Fibroblast of lung (primary cell): ENCODE measurements around the gene SRC. TPM values are rescaled to one million over a fixed set of nuclear protein-coding genes. Genes with fewer than 3 reads are reported as not detected.

Experiments used
- DNase-seq, 2 donors: peaks; one replicate each; pipeline versions ENCODE4 v3.0.0 to v3.0.0-alpha.2; 2010; ENCODE audit warnings: low read depth in 2 of 2
- H2AFZ ChIP-seq: 2 replicates; pipeline ENCODE4 v1.5.1; 2012; ENCODE audit warnings: low read length, control low read depth, inconsistent platforms
- H3K27ac ChIP-seq: 2 replicates; pipeline ENCODE4 v1.5.1; 2011; ENCODE audit warnings: low read length, control low read depth; ENCODE audit not compliant: insufficient read depth
- H3K27me3 ChIP-seq: 2 replicates; pipeline ENCODE4 v1.5.1; 2011; ENCODE audit warnings: mild to moderate bottlenecking, low read length; ENCODE audit not compliant: control insufficient read depth, insufficient read depth
- H3K36me3 ChIP-seq: 2 replicates; pipeline ENCODE4 v1.5.1; 2011; ENCODE audit warnings: low read length; ENCODE audit not compliant: control insufficient read depth, insufficient read depth
- H3K4me1 ChIP-seq: 2 replicates; pipeline ENCODE4 v1.5.1; 2011; ENCODE audit warnings: low read length; ENCODE audit not compliant: control insufficient read depth, insufficient read depth; ENCODE audit errors: extremely low read depth
- H3K4me2 ChIP-seq: 2 replicates; pipeline ENCODE4 v1.5.1; 2011; ENCODE audit warnings: low read length, control low read depth; ENCODE audit not compliant: insufficient read depth; ENCODE audit errors: extremely low read depth
- H3K4me3 ChIP-seq, 4 experiments: fragments of 200-600 bp in 1 of 4; sonication (generic) in 1 of 4; replicated peaks in 1 of 4; 2 replicates each; pipeline ENCODE4 v1.5.1; 2011 to 2016; ENCODE audit warnings: low read length in 4 of 4, low read depth in 3 of 4, mild to moderate bottlenecking in 3 of 4, control low read depth in 2 of 4, inconsistent platforms in 1 of 4, mixed read lengths in 1 of 4; ENCODE audit not compliant: insufficient read depth in 1 of 4; ENCODE audit errors: control extremely low read depth in 1 of 4
- H3K79me2 ChIP-seq: 2 replicates; pipeline ENCODE4 v1.5.1; 2012; ENCODE audit warnings: mild to moderate bottlenecking, low read length, inconsistent platforms; ENCODE audit not compliant: control insufficient read depth, insufficient read depth
- H3K9ac ChIP-seq: 2 replicates; pipeline ENCODE4 v1.5.1; 2011; ENCODE audit warnings: mild to moderate bottlenecking, low read length, control low read depth; ENCODE audit not compliant: insufficient read depth
- H3K9me3 ChIP-seq: 2 replicates; pipeline ENCODE4 v1.5.1; 2012; ENCODE audit warnings: low read depth, low read length; ENCODE audit not compliant: control insufficient read depth, insufficient read depth
- H4K20me1 ChIP-seq: 2 replicates; pipeline ENCODE4 v1.5.1; 2011; ENCODE audit warnings: low read length; ENCODE audit not compliant: control insufficient read depth, insufficient read depth; ENCODE audit errors: extremely low read depth
- CTCF ChIP-seq, 2 donors: IDR thresholded peaks in 1 of 2; conservative IDR thresholded peaks in 1 of 2; 1 replicate in 1 of 2; 2 replicates in 1 of 2; pipeline ENCODE4 v1.5.1; 2011 to 2012; ENCODE audit warnings: low read length in 2 of 2, control low read depth in 1 of 2, inconsistent platforms in 1 of 2, low read depth in 1 of 2, mild to moderate bottlenecking in 1 of 2
- EZH2 ChIP-seq: IDR thresholded peaks from 2 replicates; pipeline ENCODE4 v1.5.1; 2012; ENCODE audit warnings: low read length, control low read depth, mild to moderate bottlenecking; ENCODE audit errors: missing control alignments
- polyA plus RNA-seq, 2 donors: library from polyadenylated mRNA; depleted of rRNA in 1 of 2; stranded (reverse) in 1 of 2; unstranded in 1 of 2; fragments of >200 nt; gene quantifications; 2 replicates each; pipeline ENCODE4 v1.2.1, GENCODE V29; 2011 to 2012; ENCODE audit warnings: missing spikeins in 1 of 2
- total RNA-seq: library from RNA; depleted of rRNA; stranded (reverse); fragments of >200 nt; gene quantifications from 2 replicates; pipeline ENCODE4 v1.2.1, GENCODE V29; 2014

SRC gene
- total and polyA plus RNA-seq, 2 donors (not counting 1 experiment from before 2014, with no cell fraction given): 17.8 to 20.3 TPM

DNA sequence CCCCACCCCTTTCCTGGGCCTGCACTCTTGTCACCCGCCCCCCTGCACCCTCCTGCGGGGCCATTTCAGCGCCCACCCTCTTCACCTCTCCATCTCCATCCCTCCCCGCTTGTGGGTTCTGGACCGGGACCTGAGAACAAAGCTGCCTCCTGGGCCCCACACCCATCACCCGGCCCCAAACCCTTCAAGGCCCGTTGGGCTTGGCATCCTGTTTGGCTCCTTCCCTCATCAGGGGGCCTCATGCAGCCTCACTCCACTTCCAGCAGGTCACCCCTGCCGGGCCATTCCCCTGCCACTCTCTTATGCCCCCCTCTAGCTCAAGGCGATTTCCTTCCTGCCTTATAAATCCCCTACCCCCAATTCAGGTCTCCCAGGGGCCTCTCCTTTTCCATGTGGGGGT, 67.4 kb downstream of the SRC start:
- TF ChIP-seq CTCF (conservative IDR thresholded peaks at IDR 0.05 in 1 of 2, IDR thresholded peaks at IDR 0.05 in 1 of 2; ENCODE audit: low read depth in 1 of 2, low read length in 2 of 2) (no peak), EZH2 (no peak)
- H2AFZ ChIP-seq: no peak overlapping the region
- no peak overlapping the region for H3K4me2 ChIP-seq
- no peaks in the 10 kb centered on the region for H3K79me2 ChIP-seq
- no peaks in the 10 kb centered on the region for H4K20me1 ChIP-seq
- H3K36me3 ChIP-seq: no peaks in the 10 kb centered on the region
- peaks cover 11% of the 10 kb centered on the region for H3K4me1 ChIP-seq
- no peak overlapping the region for H3K9ac ChIP-seq
- no peak overlapping the region for H3K4me3 ChIP-seq
- no peak for DNase-seq
- peaks cover 43% of the 10 kb centered on the region for H3K27me3 ChIP-seq
- H3K27ac ChIP-seq: no peak overlapping the region
- no peaks in the 10 kb centered on the region for H3K9me3 ChIP-seq

GRCh38 chr20:37414224-37415035, 68.5 kb downstream of the SRC start:
- Histone ChIP-seq H4K20me1 (no peaks in the 10 kb centered on the region), H3K4me2 (no peak overlapping the region), H3K9me3 (no peaks in the 10 kb centered on the region), H3K27me3 (peaks cover 45% of the 10 kb centered on the region), H3K9ac (no peak overlapping the region), H3K4me3 (no peak overlapping the region), H3K79me2 (no peaks in the 10 kb centered on the region), H3K36me3 (no peaks in the 10 kb centered on the region), H3K4me1 (peaks cover 11% of the 10 kb centered on the region), H3K27ac (no peak overlapping the region), H2AFZ (no peak overlapping the region)
- no peak for DNase-seq
- TF ChIP-seq EZH2 (peak; percentile 45), CTCF (conservative IDR thresholded peaks at IDR 0.05 in 1 of 2, IDR thresholded peaks at IDR 0.05 in 1 of 2; ENCODE audit: low read depth in 1 of 2, low read length in 2 of 2) (no peak)

GRCh38 chr20:37415118-37416085, 69.5 kb downstream of the SRC start:
- Histone ChIP-seq H3K9ac (no peak overlapping the region), H2AFZ (no peak overlapping the region), H3K4me1 (peaks cover 11% of the 10 kb centered on the region), H4K20me1 (no peaks in the 10 kb centered on the region), H3K9me3 (no peaks in the 10 kb centered on the region), H3K27ac (no peak overlapping the region), H3K4me2 (no peak overlapping the region), H3K36me3 (no peaks in the 10 kb centered on the region), H3K27me3 (peaks cover 40% of the 10 kb centered on the region), H3K4me3 (no peak overlapping the region), H3K79me2 (no peaks in the 10 kb centered on the region)
- no peak for TF ChIP-seq EZH2
- TF ChIP-seq CTCF (conservative IDR thresholded peaks at IDR 0.05 in 1 of 2, IDR thresholded peaks at IDR 0.05 in 1 of 2; ENCODE audit: low read depth in 1 of 2, low read length in 2 of 2): no peak
- DNase-seq: no peak
